ENCODE data around the gene RBFOX2. TPM values are rescaled to one million over a fixed set of nuclear protein-coding genes. Genes with fewer than 3 reads are reported as not detected.

RBFOX2 gene
- total and polyA plus RNA-seq, 2 of the 13 experiments (the other 11 are each of a cell fraction or from before 2014, with no cell fraction given) = 37.3 to 40.4 TPM

- TF ChIP-seq, protein P1, sequence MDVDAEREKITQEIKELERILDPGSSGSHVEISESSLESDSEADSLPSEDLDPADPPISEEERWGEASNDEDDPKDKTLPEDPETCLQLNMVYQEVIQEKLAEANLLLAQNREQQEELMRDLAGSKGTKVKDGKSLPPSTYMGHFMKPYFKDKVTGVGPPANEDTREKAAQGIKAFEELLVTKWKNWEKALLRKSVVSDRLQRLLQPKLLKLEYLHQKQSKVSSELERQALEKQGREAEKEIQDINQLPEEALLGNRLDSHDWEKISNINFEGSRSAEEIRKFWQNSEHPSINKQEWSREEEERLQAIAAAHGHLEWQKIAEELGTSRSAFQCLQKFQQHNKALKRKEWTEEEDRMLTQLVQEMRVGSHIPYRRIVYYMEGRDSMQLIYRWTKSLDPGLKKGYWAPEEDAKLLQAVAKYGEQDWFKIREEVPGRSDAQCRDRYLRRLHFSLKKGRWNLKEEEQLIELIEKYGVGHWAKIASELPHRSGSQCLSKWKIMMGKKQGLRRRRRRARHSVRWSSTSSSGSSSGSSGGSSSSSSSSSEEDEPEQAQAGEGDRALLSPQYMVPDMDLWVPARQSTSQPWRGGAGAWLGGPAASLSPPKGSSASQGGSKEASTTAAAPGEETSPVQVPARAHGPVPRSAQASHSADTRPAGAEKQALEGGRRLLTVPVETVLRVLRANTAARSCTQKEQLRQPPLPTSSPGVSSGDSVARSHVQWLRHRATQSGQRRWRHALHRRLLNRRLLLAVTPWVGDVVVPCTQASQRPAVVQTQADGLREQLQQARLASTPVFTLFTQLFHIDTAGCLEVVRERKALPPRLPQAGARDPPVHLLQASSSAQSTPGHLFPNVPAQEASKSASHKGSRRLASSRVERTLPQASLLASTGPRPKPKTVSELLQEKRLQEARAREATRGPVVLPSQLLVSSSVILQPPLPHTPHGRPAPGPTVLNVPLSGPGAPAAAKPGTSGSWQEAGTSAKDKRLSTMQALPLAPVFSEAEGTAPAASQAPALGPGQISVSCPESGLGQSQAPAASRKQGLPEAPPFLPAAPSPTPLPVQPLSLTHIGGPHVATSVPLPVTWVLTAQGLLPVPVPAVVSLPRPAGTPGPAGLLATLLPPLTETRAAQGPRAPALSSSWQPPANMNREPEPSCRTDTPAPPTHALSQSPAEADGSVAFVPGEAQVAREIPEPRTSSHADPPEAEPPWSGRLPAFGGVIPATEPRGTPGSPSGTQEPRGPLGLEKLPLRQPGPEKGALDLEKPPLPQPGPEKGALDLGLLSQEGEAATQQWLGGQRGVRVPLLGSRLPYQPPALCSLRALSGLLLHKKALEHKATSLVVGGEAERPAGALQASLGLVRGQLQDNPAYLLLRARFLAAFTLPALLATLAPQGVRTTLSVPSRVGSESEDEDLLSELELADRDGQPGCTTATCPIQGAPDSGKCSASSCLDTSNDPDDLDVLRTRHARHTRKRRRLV (CRISPR knock-in tag; IDR thresholded peaks at IDR 0.05) = 0 out of 2 replicates have a peak, but pooled peaks have one; percentile 21
- TF ChIP-seq POLR2AphosphoS5 (IDR thresholded peaks at IDR 0.05; ENCODE audit: low read depth, low read length) (0 out of 2 replicates have a peak, but pooled peaks have one; percentile 27), ZNF687 (CRISPR knock-in tag; IDR thresholded peaks at IDR 0.05) (peak; percentile 93), FOXA1 (IDR thresholded peaks at IDR 0.05) (no peak), FOXA1 (CRISPR knock-in tag; IDR thresholded peaks at IDR 0.05) (peak; percentile 47), ZNF121 (CRISPR knock-in tag; IDR thresholded peaks at IDR 0.05) (peak; percentile 47), ZNF543 (CRISPR knock-in tag; IDR thresholded peaks at IDR 0.05) (0 out of 2 replicates have a peak, but pooled peaks have one; percentile 42), JUN (CRISPR knock-in tag; IDR thresholded peaks at IDR 0.05) (no peak), KLF12 (CRISPR knock-in tag; IDR thresholded peaks at IDR 0.05; ENCODE audit: borderline replicate concordance) (no peak), ZNF556 (CRISPR knock-in tag; IDR thresholded peaks at IDR 0.05; ENCODE audit: borderline replicate concordance) (0 out of 2 replicates have a peak, but pooled peaks have one; percentile 68), ZNF225 (CRISPR knock-in tag; IDR thresholded peaks at IDR 0.05) (peak; percentile 29; the same call in 1 of the 2 replicates), FOXC1 (CRISPR knock-in tag; IDR thresholded peaks at IDR 0.05; ENCODE audit: borderline replicate concordance) (peak; percentile 67; the same call in 1 of the 2 replicates), ZNF652 (CRISPR knock-in tag; IDR thresholded peaks at IDR 0.05; ENCODE audit: borderline replicate concordance, low read depth) (no peak), PCBP2 (optimal IDR thresholded peaks at IDR 0.05; ENCODE audit: low read depth, low read length, poor library complexity, severe bottlenecking) (no peak), DNMT1 (CRISPR knock-in tag; IDR thresholded peaks at IDR 0.05) (no peak), ZNF264 (CRISPR knock-in tag; IDR thresholded peaks at IDR 0.05) (0 out of 2 replicates have a peak, but pooled peaks have one; percentile 13), ZNF7 (CRISPR knock-in tag; IDR thresholded peaks at IDR 0.05) (no peak), ZNF446 (CRISPR knock-in tag; IDR thresholded peaks at IDR 0.05) (no peak), ZBTB37 (CRISPR knock-in tag; IDR thresholded peaks at IDR 0.05) (no peak), ZNF777 (CRISPR knock-in tag; IDR thresholded peaks at IDR 0.05) (peak; percentile 42; the same call in 1 of the 2 replicates)
Observed at GRCh38 chr22:36065775-36066544, 37.3 kb upstream of the RBFOX2 start (continued).
